ENCODE results near the gene DNAJC8. TPM values are rescaled to one million over a fixed set of nuclear protein-coding genes. Genes with fewer than 3 reads are reported as not detected.

DNAJC8 gene
- total and polyA plus RNA-seq, 10 of the 15 experiments (the other 5 are each of a cell fraction or from before 2014, with no cell fraction given) = 91.2 to 296 (median 152) TPM

DNA sequence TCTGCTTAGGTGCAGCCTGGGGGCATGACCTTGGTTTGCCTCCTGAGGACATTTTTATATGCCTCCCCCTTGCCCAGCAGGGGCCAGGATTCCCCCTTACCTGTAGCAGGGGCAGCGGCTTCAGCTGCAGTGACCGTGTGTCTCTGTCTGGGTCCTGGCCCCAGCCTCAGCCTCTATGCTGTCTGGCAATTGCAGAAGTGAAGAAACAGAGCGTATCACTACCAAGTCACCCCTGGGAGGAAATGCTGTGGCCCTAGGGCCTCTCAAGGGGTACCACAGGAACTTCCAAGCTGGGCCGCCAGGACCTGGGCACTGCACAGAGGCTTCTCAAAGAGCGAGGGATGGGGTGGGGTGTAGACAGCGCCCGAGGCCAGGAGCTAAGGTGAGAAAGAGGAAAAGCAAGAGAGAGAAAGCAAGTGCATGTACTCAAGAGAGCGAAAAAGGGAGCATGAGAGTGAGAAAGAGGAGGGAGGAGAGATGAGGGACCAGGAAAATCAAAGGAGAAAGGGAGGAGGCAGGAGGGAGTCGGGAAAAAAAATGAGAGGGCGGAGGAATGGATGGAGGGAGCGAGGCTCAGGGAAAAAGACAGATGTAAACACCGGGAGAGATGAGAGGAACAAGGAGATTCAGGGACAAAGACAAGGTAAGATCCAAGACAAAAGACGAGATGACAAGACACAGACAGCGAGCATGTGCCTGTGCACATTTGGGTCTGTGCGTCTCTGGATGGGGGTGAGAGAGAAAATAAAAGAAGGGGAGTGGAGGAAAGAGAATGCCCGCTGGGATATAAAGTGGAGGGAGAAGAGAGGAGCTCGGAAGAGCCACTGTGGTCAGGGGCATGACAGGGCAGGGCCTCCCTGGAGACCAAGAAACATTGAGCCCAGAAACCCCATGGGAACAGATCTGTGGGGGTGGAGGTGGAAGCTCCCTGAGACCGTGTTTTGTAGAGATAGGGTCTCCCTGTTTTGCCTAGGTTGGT lies 56.0 kb downstream of the DNAJC8 start, which contains the start of gene PTAFR (continued):
- TF ChIP-seq, protein P1, sequence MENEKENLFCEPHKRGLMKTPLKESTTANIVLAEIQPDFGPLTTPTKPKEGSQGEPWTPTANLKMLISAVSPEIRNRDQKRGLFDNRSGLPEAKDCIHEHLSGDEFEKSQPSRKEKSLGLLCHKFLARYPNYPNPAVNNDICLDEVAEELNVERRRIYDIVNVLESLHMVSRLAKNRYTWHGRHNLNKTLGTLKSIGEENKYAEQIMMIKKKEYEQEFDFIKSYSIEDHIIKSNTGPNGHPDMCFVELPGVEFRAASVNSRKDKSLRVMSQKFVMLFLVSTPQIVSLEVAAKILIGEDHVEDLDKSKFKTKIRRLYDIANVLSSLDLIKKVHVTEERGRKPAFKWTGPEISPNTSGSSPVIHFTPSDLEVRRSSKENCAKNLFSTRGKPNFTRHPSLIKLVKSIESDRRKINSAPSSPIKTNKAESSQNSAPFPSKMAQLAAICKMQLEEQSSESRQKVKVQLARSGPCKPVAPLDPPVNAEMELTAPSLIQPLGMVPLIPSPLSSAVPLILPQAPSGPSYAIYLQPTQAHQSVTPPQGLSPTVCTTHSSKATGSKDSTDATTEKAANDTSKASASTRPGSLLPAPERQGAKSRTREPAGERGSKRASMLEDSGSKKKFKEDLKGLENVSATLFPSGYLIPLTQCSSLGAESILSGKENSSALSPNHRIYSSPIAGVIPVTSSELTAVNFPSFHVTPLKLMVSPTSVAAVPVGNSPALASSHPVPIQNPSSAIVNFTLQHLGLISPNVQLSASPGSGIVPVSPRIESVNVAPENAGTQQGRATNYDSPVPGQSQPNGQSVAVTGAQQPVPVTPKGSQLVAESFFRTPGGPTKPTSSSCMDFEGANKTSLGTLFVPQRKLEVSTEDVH (IDR thresholded peaks at IDR 0.05; ENCODE audit: low read depth, partially characterized antibody) = no peak
- no peak; the same call in 1 of the 2 replicates for TF ChIP-seq SIN3A (IDR thresholded peaks at IDR 0.05; ENCODE audit: low read depth, low read length)
- TF ChIP-seq MEF2B (IDR thresholded peaks at IDR 0.05; ENCODE audit: partially characterized antibody, poor library complexity, severe bottlenecking) = peak; percentile 100
- TF ChIP-seq SP1 (IDR thresholded peaks at IDR 0.05; ENCODE audit: low read depth, low read length) = no peak
- peak; percentile 75 for TF ChIP-seq TCF12 (IDR thresholded peaks at IDR 0.05; ENCODE audit: low read depth, low read length)
- no peak for TF ChIP-seq ZNF384 (IDR thresholded peaks at IDR 0.05; ENCODE audit: borderline replicate concordance, low read depth, low read length)
- no peak for TF ChIP-seq RFX5 (IDR thresholded peaks at IDR 0.05; ENCODE audit: low read depth, low read length)
- TF ChIP-seq ZNF217 (IDR thresholded peaks at IDR 0.05) = no peak
- no peak for TF ChIP-seq NR2C1 (IDR thresholded peaks at IDR 0.05)
- TF ChIP-seq, protein P2, sequence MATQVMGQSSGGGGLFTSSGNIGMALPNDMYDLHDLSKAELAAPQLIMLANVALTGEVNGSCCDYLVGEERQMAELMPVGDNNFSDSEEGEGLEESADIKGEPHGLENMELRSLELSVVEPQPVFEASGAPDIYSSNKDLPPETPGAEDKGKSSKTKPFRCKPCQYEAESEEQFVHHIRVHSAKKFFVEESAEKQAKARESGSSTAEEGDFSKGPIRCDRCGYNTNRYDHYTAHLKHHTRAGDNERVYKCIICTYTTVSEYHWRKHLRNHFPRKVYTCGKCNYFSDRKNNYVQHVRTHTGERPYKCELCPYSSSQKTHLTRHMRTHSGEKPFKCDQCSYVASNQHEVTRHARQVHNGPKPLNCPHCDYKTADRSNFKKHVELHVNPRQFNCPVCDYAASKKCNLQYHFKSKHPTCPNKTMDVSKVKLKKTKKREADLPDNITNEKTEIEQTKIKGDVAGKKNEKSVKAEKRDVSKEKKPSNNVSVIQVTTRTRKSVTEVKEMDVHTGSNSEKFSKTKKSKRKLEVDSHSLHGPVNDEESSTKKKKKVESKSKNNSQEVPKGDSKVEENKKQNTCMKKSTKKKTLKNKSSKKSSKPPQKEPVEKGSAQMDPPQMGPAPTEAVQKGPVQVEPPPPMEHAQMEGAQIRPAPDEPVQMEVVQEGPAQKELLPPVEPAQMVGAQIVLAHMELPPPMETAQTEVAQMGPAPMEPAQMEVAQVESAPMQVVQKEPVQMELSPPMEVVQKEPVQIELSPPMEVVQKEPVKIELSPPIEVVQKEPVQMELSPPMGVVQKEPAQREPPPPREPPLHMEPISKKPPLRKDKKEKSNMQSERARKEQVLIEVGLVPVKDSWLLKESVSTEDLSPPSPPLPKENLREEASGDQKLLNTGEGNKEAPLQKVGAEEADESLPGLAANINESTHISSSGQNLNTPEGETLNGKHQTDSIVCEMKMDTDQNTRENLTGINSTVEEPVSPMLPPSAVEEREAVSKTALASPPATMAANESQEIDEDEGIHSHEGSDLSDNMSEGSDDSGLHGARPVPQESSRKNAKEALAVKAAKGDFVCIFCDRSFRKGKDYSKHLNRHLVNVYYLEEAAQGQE (IDR thresholded peaks at IDR 0.05; ENCODE audit: low read depth, low read length) = no peak
- no peak; the same call in 1 of the 2 replicates for TF ChIP-seq JUND (IDR thresholded peaks at IDR 0.05; ENCODE audit: low read depth, low read length)
- no peak for TF ChIP-seq SREBF2 (IDR thresholded peaks at IDR 0.05; ENCODE audit: low read length)
- no peak for TF ChIP-seq ZZZ3 (IDR thresholded peaks at IDR 0.05; ENCODE audit: control insufficient read depth, insufficient read length, low read depth)
- TF ChIP-seq MXI1 (IDR thresholded peaks at IDR 0.05; ENCODE audit: low read depth, low read length) = no peak
- no peak for TF ChIP-seq JUNB (IDR thresholded peaks at IDR 0.05)
- no peak; the same call in none of the 2 replicates for TF ChIP-seq ATF7 (IDR thresholded peaks at IDR 0.05; ENCODE audit: low read depth)
- no peak for TF ChIP-seq RBBP5 (conservative IDR thresholded peaks at IDR 0.05)
- no peak for TF ChIP-seq TCF3 (IDR thresholded peaks at IDR 0.05; ENCODE audit: borderline replicate concordance, insufficient read depth, low read depth, low read length)
- TF ChIP-seq, protein P3, sequence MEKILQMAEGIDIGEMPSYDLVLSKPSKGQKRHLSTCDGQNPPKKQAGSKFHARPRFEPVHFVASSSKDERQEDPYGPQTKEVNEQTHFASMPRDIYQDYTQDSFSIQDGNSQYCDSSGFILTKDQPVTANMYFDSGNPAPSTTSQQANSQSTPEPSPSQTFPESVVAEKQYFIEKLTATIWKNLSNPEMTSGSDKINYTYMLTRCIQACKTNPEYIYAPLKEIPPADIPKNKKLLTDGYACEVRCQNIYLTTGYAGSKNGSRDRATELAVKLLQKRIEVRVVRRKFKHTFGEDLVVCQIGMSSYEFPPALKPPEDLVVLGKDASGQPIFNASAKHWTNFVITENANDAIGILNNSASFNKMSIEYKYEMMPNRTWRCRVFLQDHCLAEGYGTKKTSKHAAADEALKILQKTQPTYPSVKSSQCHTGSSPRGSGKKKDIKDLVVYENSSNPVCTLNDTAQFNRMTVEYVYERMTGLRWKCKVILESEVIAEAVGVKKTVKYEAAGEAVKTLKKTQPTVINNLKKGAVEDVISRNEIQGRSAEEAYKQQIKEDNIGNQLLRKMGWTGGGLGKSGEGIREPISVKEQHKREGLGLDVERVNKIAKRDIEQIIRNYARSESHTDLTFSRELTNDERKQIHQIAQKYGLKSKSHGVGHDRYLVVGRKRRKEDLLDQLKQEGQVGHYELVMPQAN (conservative IDR thresholded peaks at IDR 0.05) = no peak; the same call in 1 of the 2 replicates
- TF ChIP-seq MTA3 (IDR thresholded peaks at IDR 0.05; ENCODE audit: borderline replicate concordance, low read length) = no peak
- no peak for TF ChIP-seq NFYB (IDR thresholded peaks at IDR 0.05; ENCODE audit: insufficient read depth, low read depth, low read length)
- TF ChIP-seq STAT3 (IDR thresholded peaks at IDR 0.05; ENCODE audit: low read depth, low read length) = no peak

All from GM12878 (cell line).